ENCODE results near the gene RD3L.

The RD3L gene

DNA sequence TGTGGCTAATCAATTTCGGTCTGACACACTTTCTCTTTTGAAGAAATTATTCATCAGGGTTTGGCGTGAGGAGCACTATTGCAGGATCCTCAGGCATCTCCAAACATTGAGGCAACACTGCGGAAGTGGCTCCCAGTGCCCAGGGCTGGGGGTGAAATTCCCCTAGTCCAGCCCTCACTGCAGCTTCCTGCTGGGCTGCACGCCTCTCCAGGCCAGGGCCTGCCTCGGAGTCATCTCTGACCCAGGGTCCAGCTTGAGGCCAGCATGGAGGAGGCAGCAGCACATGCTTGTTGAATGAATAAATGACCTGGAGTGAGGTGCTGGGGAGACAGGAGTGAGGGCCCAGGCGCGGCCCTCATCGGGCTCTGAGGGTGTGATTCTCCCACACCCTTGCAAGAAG is 50.1 kb downstream of the RD3L start:
- no peak for DNase-seq

DNA sequence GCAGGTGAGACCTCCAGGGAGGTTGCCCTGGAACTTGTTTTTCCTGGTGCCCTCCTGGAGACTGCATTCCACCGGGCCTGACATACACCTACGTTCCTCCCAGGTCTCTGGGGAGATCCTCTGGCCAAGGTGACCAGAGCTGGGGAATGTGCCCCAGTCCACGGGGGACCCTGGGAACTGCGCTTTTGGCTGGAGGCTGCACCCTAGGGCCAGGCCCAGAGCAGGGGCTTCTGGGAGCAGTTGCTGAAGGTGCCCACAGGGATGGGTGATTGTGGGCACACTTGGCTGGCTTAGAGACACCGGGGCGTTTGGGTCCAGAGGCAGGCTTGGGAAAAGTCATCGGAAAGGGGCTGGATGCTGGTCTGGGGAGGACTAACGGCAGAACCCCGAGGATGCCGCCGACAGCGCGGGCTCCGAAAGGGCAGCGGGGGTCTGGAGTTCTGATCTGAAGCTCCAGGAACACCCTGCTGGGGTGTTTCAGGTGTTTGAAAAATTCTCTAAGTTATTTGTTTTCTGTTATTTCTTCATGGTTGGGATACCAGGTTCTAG is 50.6 kb downstream of the RD3L start:
- DNase-seq, result no peak

DNA sequence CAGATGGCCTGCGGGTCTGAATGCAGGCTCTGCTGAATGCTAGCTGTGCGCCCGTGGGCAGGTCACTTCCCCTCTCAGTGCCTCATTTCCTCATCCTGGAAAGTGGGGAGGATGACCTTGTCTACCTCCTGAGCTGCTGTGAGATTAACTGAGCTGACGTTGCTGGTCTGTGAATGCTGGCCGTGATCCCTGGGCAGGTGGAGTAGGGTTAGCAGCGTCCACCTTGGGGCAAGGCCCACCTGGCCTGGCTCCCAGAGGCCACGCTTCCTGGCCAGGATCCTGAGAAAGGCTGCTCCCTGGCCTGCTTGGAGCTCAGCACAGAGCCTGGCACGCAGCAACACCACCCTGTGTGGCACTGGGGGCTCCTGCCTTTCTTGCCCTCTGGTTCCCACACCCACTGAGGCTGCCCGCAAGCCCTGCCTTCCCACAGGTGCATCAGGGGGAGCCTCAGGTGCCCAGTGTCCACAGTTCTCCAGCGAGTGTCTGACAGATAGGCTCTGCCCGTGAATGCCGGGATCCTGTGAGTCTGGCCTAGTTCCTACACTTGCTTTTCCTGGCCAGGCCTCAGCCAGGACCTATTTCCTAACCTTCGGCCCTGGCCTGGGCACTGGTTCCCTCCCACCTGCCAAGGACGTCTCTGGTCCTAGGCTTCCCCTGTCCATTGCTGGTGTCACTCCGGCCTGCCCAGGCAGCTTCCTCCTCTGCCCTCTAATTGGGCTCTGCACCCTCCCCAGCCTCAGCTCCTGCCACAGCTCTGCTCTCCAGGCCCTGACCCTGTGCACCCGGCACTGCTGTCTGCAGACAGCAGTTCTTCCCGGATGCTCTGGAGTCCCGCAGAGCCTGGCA is 51.3 kb downstream of the RD3L start:
- no peak for DNase-seq
